GM18505 (cell line): Measurements from ENCODE around the gene PPP1R13L.
A peak's percentile ranks its signal among the peaks of the same experiment; 100 is the strongest.

ENCODE experiments used
- ATAC-seq: cut with Tn5 transposase; IDR thresholded peaks from one replicate; pipeline ENCODE4 v1.9.1; 2021; ENCODE audit not compliant: unreplicated experiment
- POLR2A ChIP-seq: IDR thresholded peaks from 4 replicates; pipeline ENCODE4 v1.6.1; 2011; ENCODE audit warnings: borderline replicate concordance; ENCODE audit not compliant: insufficient read depth, insufficient read length; ENCODE audit errors: extremely low read depth

PPP1R13L gene

DNA sequence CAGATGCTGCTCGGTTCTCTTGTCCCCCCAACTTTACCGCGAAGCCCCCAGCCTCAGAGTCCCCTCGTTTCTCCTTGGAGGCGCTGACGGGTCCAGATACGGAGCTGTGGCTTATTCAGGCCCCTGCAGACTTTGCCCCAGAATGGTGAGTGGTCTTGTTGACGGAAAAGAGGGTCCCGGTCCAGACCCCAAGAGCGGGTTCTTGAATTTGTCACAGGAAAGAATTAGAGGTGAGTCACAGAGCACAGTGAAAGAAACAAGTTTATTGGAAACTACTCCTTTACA, 2.2 kb upstream of the PPP1R13L start:
- TF ChIP-seq POLR2A = no peak
- ATAC-seq = no peak

DNA sequence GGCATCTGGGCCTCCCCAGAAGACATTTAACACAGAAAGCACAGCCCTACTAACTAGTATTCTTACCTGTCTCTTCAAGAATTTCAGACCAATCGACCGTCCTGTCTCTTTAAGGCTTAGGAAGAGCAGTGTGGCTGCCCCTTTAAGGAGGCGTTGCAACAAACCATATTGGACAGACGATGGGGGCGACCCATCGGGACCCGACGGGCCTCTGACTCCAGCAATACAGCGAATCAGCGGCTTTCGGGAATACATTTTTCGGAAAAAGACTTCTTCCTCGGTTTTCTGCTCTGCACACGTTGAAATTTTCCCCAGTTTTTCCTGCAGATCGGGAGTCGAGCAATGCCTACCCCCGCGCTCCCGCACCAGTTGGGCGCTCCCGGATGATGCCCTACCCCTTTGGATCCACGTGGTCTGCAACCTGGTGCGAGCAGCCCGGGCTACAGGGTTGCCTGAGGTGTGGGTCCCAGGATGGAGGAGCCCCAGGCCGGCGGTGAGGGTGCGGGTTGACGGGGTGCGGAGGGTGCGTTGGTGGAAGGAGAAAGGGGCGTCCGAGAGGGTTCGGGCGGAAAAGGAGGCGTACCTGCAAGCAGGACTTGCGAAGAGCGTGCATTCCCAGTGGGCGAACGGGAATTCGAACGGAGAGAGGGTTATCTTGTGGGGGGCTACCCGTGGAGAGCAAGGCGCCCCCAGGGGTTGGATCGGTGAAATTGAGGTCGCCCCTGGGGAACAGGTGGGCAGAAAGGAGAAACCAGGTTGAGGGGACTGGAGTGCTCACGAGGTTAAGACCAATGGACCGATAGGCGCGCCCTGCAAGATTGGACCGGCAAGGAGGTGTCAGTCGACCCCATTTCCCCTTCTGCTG, 1.6 kb upstream of the PPP1R13L start, which contains the start of gene POLR1G:
TSS of gene POLR1G (plus strand) at position 419 of the 865 bp plus-strand sequence. CDS start at position 472, 53 bp downstream.
- ATAC-seq = peak; percentile 57
- peak; percentile 78 for TF ChIP-seq POLR2A

- peak; percentile 46 for TF ChIP-seq POLR2A
- peak; percentile 41 for ATAC-seq
Measured at GRCh38 chr19:45405435-45406225, 761 bp upstream of the PPP1R13L start.

DNA sequence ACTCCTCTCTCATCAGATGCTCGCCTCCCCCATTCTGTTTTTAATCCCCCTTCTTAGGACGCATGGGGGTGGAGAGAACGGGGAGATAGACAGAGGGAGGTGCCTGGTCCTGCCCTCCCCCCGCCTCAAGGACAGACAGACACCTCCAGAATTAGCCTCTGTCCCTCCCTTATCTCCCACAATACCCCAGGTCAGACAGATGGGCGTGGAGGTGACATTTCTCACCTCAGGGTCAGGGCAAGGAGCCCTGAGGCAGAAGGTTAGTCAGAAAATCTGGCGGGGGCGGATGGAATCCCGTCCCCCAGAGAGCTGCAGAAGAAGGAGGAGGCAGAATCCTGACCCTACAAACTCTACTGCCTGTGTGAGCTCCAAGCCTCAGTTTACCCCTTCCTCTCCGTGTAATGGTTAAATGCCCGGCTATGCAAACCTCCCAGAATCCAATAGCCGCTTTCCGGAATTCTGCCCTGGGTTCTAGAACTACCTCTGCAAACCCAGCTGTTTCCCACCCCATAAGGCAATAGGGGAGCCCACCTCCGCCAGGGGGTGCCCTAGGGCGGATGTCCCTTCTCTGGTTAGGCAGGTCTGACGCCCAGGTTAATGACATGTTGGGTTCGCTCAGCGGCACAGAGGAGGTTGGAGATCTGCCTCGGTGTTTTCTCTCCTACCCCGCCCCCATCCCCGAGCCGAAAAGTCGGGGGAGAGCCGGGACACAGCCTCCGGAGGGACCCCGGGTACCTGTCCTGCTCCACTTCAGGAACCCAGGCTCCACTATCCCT, 900 bp downstream of the PPP1R13L start:
- ATAC-seq = no peak
- no peak for TF ChIP-seq POLR2A

- no peak for ATAC-seq
- no peak for TF ChIP-seq POLR2A
Measured at GRCh38 chr19:45403272-45403671, 1.6 kb downstream of the PPP1R13L start.

DNA sequence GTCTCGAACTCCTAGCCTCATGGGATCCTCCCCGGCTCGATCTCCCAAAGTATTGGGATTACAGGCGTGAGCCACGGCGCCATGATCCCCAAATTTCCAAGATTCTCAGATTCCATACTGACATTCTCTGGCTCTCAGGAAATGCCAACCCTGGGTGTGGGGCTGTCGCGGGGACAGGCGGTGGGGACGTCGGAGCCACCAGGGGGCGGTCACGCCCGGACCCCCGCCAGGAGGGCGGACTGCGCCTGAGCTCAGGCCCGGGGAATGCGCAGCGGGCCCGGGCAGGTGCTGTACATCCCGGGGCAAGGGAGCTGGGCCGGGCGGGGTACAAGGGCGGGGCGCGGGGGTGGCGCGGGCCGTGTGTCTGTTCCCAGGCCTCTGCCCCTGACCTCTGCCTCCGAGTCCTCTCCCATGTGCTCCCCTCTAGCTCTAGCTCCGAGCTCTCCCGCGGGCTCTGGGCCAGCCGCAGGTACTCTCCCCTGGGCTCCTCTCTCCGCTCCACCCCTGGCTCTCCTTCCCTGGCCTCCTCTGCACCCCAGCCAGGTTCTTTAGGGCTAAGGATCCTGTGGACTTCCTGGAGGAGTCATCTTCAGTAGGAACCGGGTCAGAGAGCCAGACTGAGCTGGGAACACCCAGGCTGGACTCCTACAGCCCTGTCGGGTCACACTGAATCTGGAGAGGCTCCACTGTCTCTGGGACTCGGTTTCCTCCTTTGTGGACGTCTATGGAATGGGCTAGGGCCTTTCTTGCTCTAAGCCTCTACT, 2.4 kb downstream of the PPP1R13L start:
- TF ChIP-seq POLR2A = no peak
- ATAC-seq = no peak

- TF ChIP-seq POLR2A = no peak
- ATAC-seq = no peak
Measured at GRCh38 chr19:45401815-45402214, 3.1 kb downstream of the PPP1R13L start.

GRCh38 chr19:45400192-45400591, 4.7 kb downstream of the PPP1R13L start:
- no peak for ATAC-seq
- no peak for TF ChIP-seq POLR2A

DNA sequence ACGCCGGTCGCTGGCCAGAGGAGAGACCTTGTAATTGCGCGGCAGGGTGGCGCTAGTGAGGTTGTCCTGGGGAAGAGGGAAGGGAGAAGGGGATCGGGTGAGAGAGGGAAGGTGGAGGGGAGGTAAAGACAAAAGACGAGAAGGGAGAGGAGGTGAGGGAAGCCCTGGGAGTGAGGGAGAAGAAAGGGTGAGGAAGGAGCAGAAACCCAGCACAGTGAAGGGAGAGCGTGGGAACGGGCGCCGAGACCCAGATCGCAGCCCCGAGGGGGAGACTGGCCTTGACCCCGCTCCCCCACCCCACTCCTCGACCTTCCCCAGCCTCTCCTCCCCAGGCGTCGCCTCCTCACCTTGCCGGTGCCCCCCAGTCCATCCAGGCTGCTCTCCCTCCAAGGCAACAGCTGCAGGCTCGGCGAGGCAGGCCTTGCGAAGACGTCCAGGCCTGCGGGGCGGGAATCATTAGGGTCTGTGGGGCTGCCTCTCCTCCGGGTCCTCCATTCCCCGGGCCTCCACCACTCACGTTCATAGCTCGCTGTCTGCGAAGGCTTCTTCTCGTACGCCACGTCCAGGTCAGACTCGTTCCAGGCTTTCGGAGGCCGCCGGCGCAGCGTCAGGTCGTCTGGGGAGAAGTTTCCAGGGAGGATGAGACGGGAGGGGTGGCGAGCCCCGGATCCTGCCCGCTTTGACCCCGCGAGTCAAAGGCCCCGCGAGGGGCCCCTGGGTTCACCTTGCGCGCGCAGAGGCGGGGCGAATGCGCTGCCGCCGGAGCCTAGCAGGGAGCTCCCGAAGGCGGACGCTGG, 8.8 kb downstream of the PPP1R13L start:
- ATAC-seq = no peak
- TF ChIP-seq POLR2A = no peak

- TF ChIP-seq POLR2A = no peak
- ATAC-seq = no peak
Measured at GRCh38 chr19:45391871-45392665, 12.8 kb downstream of the PPP1R13L start.

- TF ChIP-seq POLR2A = no peak
- ATAC-seq = no peak
Measured at GRCh38 chr19:45391346-45391745, 13.5 kb downstream of the PPP1R13L start.

- TF ChIP-seq POLR2A = no peak
- no peak for ATAC-seq
Measured at GRCh38 chr19:45385392-45386221, 19.3 kb downstream of the PPP1R13L start.
